Fibroblast of lung (primary cell): ENCODE data around the gene POLR2M. TPM values are rescaled to one million over a fixed set of nuclear protein-coding genes. Genes with fewer than 3 reads are reported as not detected.

Experiments
- DNase-seq, 2 donors: peaks; one replicate each; pipeline versions ENCODE4 v3.0.0 to v3.0.0-alpha.2; 2010; ENCODE audit warnings: low read depth in 2 of 2
- H2AFZ ChIP-seq: 2 replicates; pipeline ENCODE4 v1.5.1; 2012; ENCODE audit warnings: low read length, control low read depth, inconsistent platforms
- H3K27ac ChIP-seq: 2 replicates; pipeline ENCODE4 v1.5.1; 2011; ENCODE audit warnings: low read length, control low read depth; ENCODE audit not compliant: insufficient read depth
- H3K27me3 ChIP-seq: 2 replicates; pipeline ENCODE4 v1.5.1; 2011; ENCODE audit warnings: mild to moderate bottlenecking, low read length; ENCODE audit not compliant: control insufficient read depth, insufficient read depth
- H3K36me3 ChIP-seq: 2 replicates; pipeline ENCODE4 v1.5.1; 2011; ENCODE audit warnings: low read length; ENCODE audit not compliant: control insufficient read depth, insufficient read depth
- H3K4me1 ChIP-seq: 2 replicates; pipeline ENCODE4 v1.5.1; 2011; ENCODE audit warnings: low read length; ENCODE audit not compliant: control insufficient read depth, insufficient read depth; ENCODE audit errors: extremely low read depth
- H3K4me2 ChIP-seq: 2 replicates; pipeline ENCODE4 v1.5.1; 2011; ENCODE audit warnings: low read length, control low read depth; ENCODE audit not compliant: insufficient read depth; ENCODE audit errors: extremely low read depth
- H3K4me3 ChIP-seq, 4 experiments: fragments of 200-600 bp in 1 of 4; sonication (generic) in 1 of 4; replicated peaks in 1 of 4; 2 replicates each; pipeline ENCODE4 v1.5.1; 2011 to 2016; ENCODE audit warnings: low read length in 4 of 4, low read depth in 3 of 4, mild to moderate bottlenecking in 3 of 4, control low read depth in 2 of 4, inconsistent platforms in 1 of 4, mixed read lengths in 1 of 4; ENCODE audit not compliant: insufficient read depth in 1 of 4; ENCODE audit errors: control extremely low read depth in 1 of 4
- H3K79me2 ChIP-seq: 2 replicates; pipeline ENCODE4 v1.5.1; 2012; ENCODE audit warnings: mild to moderate bottlenecking, low read length, inconsistent platforms; ENCODE audit not compliant: control insufficient read depth, insufficient read depth
- H3K9ac ChIP-seq: 2 replicates; pipeline ENCODE4 v1.5.1; 2011; ENCODE audit warnings: mild to moderate bottlenecking, low read length, control low read depth; ENCODE audit not compliant: insufficient read depth
- H3K9me3 ChIP-seq: 2 replicates; pipeline ENCODE4 v1.5.1; 2012; ENCODE audit warnings: low read depth, low read length; ENCODE audit not compliant: control insufficient read depth, insufficient read depth
- H4K20me1 ChIP-seq: 2 replicates; pipeline ENCODE4 v1.5.1; 2011; ENCODE audit warnings: low read length; ENCODE audit not compliant: control insufficient read depth, insufficient read depth; ENCODE audit errors: extremely low read depth
- EZH2 ChIP-seq: IDR thresholded peaks from 2 replicates; pipeline ENCODE4 v1.5.1; 2012; ENCODE audit warnings: low read length, control low read depth, mild to moderate bottlenecking; ENCODE audit errors: missing control alignments
- polyA plus RNA-seq, 2 donors: library from polyadenylated mRNA; depleted of rRNA in 1 of 2; stranded (reverse) in 1 of 2; unstranded in 1 of 2; fragments of >200 nt; gene quantifications; 2 replicates each; pipeline ENCODE4 v1.2.1, GENCODE V29; 2011 to 2012; ENCODE audit warnings: missing spikeins in 1 of 2
- total RNA-seq: library from RNA; depleted of rRNA; stranded (reverse); fragments of >200 nt; gene quantifications from 2 replicates; pipeline ENCODE4 v1.2.1, GENCODE V29; 2014
- TF ChIP-seq, protein P1 (sequence below), 2 donors: IDR thresholded peaks in 1 of 2; conservative IDR thresholded peaks in 1 of 2; 1 replicate in 1 of 2; 2 replicates in 1 of 2; pipeline ENCODE4 v1.5.1; 2011 to 2012; ENCODE audit warnings: low read length in 2 of 2, control low read depth in 1 of 2, inconsistent platforms in 1 of 2, low read depth in 1 of 2, mild to moderate bottlenecking in 1 of 2

Gene POLR2M
- total and polyA plus RNA-seq, 2 donors (not counting 1 experiment from before 2014, with no cell fraction given), result 70.8 to 287 TPM

DNA sequence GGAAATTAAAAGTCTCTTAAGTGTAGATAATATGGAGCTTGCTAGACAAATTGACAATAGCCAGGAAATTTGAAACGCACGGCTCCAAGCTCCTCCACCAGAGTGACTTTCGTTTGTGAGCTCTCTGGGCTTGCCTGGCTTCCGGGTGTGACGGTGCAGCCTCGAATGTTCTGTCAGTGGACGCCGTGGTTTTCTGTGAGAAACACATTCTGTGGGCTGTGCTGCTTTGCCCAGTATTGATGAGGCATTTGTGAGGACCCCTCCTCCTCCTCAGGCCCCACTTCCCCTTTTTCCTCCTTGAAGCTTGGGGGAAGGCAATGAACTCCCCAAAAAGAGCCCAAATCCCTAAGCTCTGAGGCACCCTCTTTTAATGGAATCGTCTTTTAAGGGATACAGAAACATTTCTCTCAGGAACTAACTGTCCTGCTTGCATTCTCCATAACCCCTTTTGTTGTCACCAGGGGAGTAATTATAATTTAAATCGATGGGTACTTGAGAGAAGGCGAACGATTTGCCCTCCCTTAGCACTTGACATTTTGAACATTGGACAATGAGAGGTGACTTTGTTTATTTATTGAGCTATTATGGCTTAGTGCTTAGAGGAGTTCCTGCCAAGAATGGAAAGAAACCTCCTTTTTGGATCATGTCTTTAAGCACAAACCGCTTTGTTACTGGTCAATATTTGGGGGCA is 40.8 kb downstream of the POLR2M start:
- TF ChIP-seq EZH2, result no peak
- TF ChIP-seq, protein P1, sequence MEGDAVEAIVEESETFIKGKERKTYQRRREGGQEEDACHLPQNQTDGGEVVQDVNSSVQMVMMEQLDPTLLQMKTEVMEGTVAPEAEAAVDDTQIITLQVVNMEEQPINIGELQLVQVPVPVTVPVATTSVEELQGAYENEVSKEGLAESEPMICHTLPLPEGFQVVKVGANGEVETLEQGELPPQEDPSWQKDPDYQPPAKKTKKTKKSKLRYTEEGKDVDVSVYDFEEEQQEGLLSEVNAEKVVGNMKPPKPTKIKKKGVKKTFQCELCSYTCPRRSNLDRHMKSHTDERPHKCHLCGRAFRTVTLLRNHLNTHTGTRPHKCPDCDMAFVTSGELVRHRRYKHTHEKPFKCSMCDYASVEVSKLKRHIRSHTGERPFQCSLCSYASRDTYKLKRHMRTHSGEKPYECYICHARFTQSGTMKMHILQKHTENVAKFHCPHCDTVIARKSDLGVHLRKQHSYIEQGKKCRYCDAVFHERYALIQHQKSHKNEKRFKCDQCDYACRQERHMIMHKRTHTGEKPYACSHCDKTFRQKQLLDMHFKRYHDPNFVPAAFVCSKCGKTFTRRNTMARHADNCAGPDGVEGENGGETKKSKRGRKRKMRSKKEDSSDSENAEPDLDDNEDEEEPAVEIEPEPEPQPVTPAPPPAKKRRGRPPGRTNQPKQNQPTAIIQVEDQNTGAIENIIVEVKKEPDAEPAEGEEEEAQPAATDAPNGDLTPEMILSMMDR (conservative IDR thresholded peaks at IDR 0.05 in 1 of 2, IDR thresholded peaks at IDR 0.05 in 1 of 2; ENCODE audit: low read depth in 1 of 2, low read length in 2 of 2), result no peak
- DNase-seq, result no peak
- Histone ChIP-seq H3K4me3 (no peak overlapping the region), H3K9me3 (no peaks in the 10 kb centered on the region), H3K4me2 (no peak overlapping the region), H3K79me2 (no peaks in the 10 kb centered on the region), H4K20me1 (no peaks in the 10 kb centered on the region), H3K9ac (no peak overlapping the region), H2AFZ (peak overlapping the region; percentile 47), H3K27me3 (peaks cover 6% of the 10 kb centered on the region), H3K27ac (no peak overlapping the region), H3K36me3 (no peaks in the 10 kb centered on the region), H3K4me1 (no peaks in the 10 kb centered on the region)

DNA sequence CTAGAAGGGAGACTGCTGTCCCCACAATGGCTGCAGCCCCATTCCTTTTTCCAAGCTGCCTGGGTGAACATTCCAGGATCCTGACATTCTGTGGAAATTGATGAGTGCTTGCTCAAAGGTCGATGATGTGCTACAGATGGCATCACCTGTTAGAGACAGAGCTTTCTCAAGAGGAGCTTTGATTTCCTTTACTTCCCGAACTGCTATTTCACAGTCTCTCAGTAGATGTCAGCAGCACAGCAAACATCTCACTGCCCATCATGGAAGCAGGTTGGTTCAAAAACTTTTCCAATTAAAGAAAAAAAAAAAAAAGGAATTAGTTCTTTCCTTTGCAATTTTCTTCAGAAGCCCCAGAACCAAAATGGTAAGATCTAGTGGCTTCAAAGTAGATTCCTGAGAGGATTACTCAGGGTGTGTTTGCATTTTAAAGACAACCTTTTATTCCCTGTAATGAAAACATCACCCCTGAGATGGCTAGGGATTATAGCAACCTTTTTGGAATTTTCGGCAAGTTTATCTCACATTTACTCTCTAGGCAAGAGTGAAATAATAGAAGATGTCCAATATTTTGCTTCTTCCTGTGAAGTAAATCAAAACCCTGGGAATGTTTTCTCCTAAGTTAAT is 44.8 kb downstream of the POLR2M start:
- TF ChIP-seq, protein P1 (conservative IDR thresholded peaks at IDR 0.05 in 1 of 2, IDR thresholded peaks at IDR 0.05 in 1 of 2; ENCODE audit: low read depth in 1 of 2, low read length in 2 of 2), result peak; percentile 69 to 76
- no peak for TF ChIP-seq EZH2
- no peak overlapping the region for H3K9ac ChIP-seq
- H3K36me3 ChIP-seq, result no peaks in the 10 kb centered on the region
- H3K9me3 ChIP-seq, result no peaks in the 10 kb centered on the region
- no peaks in the 10 kb centered on the region for H3K79me2 ChIP-seq
- no peak overlapping the region for H2AFZ ChIP-seq
- no peaks in the 10 kb centered on the region for H3K4me1 ChIP-seq
- no peaks in the 10 kb centered on the region for H3K27me3 ChIP-seq
- no peaks in the 10 kb centered on the region for H4K20me1 ChIP-seq
- DNase-seq, result peak; percentile 24 to 62
- H3K27ac ChIP-seq, result no peak overlapping the region
- H3K4me2 ChIP-seq, result no peak overlapping the region
- H3K4me3 ChIP-seq, result no peak overlapping the region

DNA sequence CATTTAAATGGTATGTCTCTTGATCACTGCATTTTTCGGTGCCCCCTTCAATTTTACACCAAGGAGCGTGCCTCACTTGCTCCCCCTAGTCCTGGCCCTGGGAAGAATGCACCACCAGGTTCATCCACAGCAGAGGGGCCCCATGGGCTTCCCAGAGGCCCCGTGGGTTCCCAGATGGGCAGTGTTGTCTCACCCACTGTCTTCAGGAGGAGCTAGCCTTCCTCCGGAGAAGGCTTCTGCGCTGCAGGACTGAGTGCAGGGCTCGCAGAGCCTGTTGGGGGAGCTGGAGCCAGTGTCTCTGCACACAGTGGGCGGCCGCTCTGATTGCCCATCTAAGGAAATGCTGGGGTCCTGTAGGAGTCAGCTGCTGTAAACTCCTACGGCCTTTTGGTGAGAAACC is 45.9 kb downstream of the POLR2M start:
- H3K27me3 ChIP-seq, result no peaks in the 10 kb centered on the region
- H3K27ac ChIP-seq, result no peak overlapping the region
- peak in 1 of 2 donors; percentile 8 for DNase-seq
- H3K4me1 ChIP-seq, result no peaks in the 10 kb centered on the region
- H2AFZ ChIP-seq, result peak overlapping the region; percentile 30
- no peaks in the 10 kb centered on the region for H3K79me2 ChIP-seq
- H3K4me3 ChIP-seq, result peak overlapping the region in 1 of 4 experiments; percentile 4
- no peaks in the 10 kb centered on the region for H4K20me1 ChIP-seq
- TF ChIP-seq, protein P1 (conservative IDR thresholded peaks at IDR 0.05 in 1 of 2, IDR thresholded peaks at IDR 0.05 in 1 of 2; ENCODE audit: low read depth in 1 of 2, low read length in 2 of 2), result peak in 1 of 2 donors; percentile 9
- no peak for TF ChIP-seq EZH2
- no peak overlapping the region for H3K4me2 ChIP-seq
- H3K36me3 ChIP-seq, result no peaks in the 10 kb centered on the region
- H3K9me3 ChIP-seq, result no peaks in the 10 kb centered on the region
- no peak overlapping the region for H3K9ac ChIP-seq
